Spleen (tissue), 11 donors: Measurements from ENCODE around the gene DCDC1. TPM values are rescaled to one million over a fixed set of nuclear protein-coding genes. Genes with fewer than 3 reads are reported as not detected.
A peak's percentile ranks its signal among the peaks of the same experiment; 100 is the strongest.

Experiments
- DNase-seq: peaks from one replicate; pipeline ENCODE4 v3.0.0-alpha.2; 2020
- H3K27ac ChIP-seq, 8 donors: fragments of 200-600 bp; sonication (generic) in 7 of 8; 1 replicate in 4 of 8; 2 replicates in 4 of 8; pipeline versions ENCODE4 v1.5.0 to v1.8.0; 2016 to 2021; ENCODE audit warnings: inconsistent platforms in 4 of 8, mild to moderate bottlenecking in 4 of 8, moderate library complexity in 1 of 8
- H3K27me3 ChIP-seq, 7 donors: fragments of 200-600 bp; sonication (generic) in 6 of 7; replicated peaks in 1 of 7; 1 replicate in 4 of 7; 2 replicates in 3 of 7; pipeline versions ENCODE4 v1.5.0 to v1.8.0; 2016 to 2021; ENCODE audit warnings: inconsistent platforms in 3 of 7, mild to moderate bottlenecking in 1 of 7
- H3K36me3 ChIP-seq, 6 donors: fragments of 200-600 bp; sonication (generic) in 5 of 6; 1 replicate in 4 of 6; 2 replicates in 2 of 6; pipeline versions ENCODE4 v1.5.0 to v1.8.0; 2016 to 2021; ENCODE audit warnings: inconsistent platforms in 2 of 6
- H3K4me1 ChIP-seq, 6 donors: fragments of 200-600 bp; sonication (generic) in 5 of 6; 1 replicate in 3 of 6; 2 replicates in 3 of 6; pipeline versions ENCODE4 v1.5.0 to v1.8.0; 2016 to 2021; ENCODE audit warnings: inconsistent platforms in 3 of 6
- H3K4me3 ChIP-seq, 8 donors: fragments of 200-600 bp; sonication (generic) in 7 of 8; 1 replicate in 4 of 8; 2 replicates in 4 of 8; pipeline versions ENCODE4 v1.5.0 to v1.8.0; 2016 to 2021; ENCODE audit warnings: inconsistent platforms in 4 of 8, mild to moderate bottlenecking in 4 of 8, moderate library complexity in 2 of 8
- H3K9me3 ChIP-seq, 8 donors: fragments of 200-600 bp; sonication (generic) in 7 of 8; 1 replicate in 4 of 8; 2 replicates in 4 of 8; pipeline versions ENCODE4 v1.5.0 to v1.8.0; 2016 to 2021; ENCODE audit warnings: inconsistent platforms in 4 of 8
- CTCF ChIP-seq, 11 experiments: fragments of 200-600 bp in 7 of 11; fragments of 450-650 bp in 4 of 11; sonication (generic) in 4 of 11; IDR thresholded peaks in 8 of 11; conservative IDR thresholded peaks in 3 of 11; 1 replicate in 7 of 11; 2 replicates in 4 of 11; pipeline versions ENCODE4 v1.4.0 to v1.8.0; 2016 to 2021; ENCODE audit warnings: antibody characterized with exemption in 11 of 11, inconsistent platforms in 4 of 11, mild to moderate bottlenecking in 1 of 11
- POLR2A ChIP-seq, 3 donors: fragments of 450-650 bp; IDR thresholded peaks; one replicate each; pipeline ENCODE4 v1.5.1; 2017; ENCODE audit warnings: antibody characterized with exemption in 3 of 3, mild to moderate bottlenecking in 1 of 3
- POLR2AphosphoS5 ChIP-seq, 3 donors: sonication (generic); formaldehyde crosslinking; IDR thresholded peaks; one replicate each; pipeline ENCODE4 v1.5.1; 2017; ENCODE audit warnings: antibody characterized with exemption in 3 of 3
- WGBS, 5 donors: extraction: QIAGEN DNeasy Blood & Tissue Kit in 3 of 5; methylation state at CpG; one replicate each; pipeline versions ENCODE4 v1.1.5 to v1.1.7; 2013 to 2018; 5-methylcytosine and 5-hydroxymethylcytosine counted together
- intact Hi-C: fragments of 100-400 bp; cut with DNase I; formaldehyde crosslinking; loops from one replicate; pipeline ENCODE4 v1.15.0; 2023; ENCODE audit warnings: low total_unique reads
- polyA plus RNA-seq, 3 donors: library from polyadenylated mRNA; stranded (reverse); fragments of 200-250 nt; gene quantifications; one replicate each; pipeline ENCODE4 v1.2.1, GENCODE V29; 2013
- total RNA-seq, 7 donors: library from RNA; depleted of rRNA in 3 of 7; stranded (reverse); fragments of >200 nt in 3 of 7; fragmentation: NEBNext Ultra II Directional in 4 of 7; extraction: Animal tissue kit (Norgen Biotek cat#: 25700) in 4 of 7; gene quantifications; one replicate each; pipeline versions ENCODE4 v1.1.0 to v1.2.1, GENCODE V29; 2016 to 2021
- donor health status: healthy with polysubstance abuse.
- donor health status: DM: no; HTN: no; CAD: no; lungs with moderate emphysema.
- donor health status: DM: no; HTN: no; CAD: no.
- donor health status: Bipolar disorder and iron deficiency.
- donor health status: healthy.
- donor health status: DM: no; HTN: no; CAD: no.
- donor health status: DM: yes; HTN: yes; CAD: no.

DCDC1 gene
- total and polyA plus RNA-seq, 10 donors: 0.03 to 0.88 (median 0.25) TPM; not detected in 6

- H3K4me1 ChIP-seq: no peaks in the 10 kb centered on the region
- intact Hi-C loops: no loop called here
- 85 to 92% (median 90%) methylated on average over 3 of the region's 3 CpGs for WGBS, 5 donors
- no peak for TF ChIP-seq POLR2AphosphoS5 (IDR thresholded peaks at IDR 0.05)
- TF ChIP-seq CTCF (IDR thresholded peaks at IDR 0.05 in 8 of 11, conservative IDR thresholded peaks at IDR 0.05 in 3 of 11): no peak
- no peak for TF ChIP-seq POLR2A (IDR thresholded peaks at IDR 0.05)
- no peaks in the 10 kb centered on the region for H3K9me3 ChIP-seq
- no peaks in the 10 kb centered on the region for H3K36me3 ChIP-seq
- peaks cover 0 to 4% (median 0%) of the 10 kb centered on the region in 7 donors for H3K27me3 ChIP-seq
- DNase-seq: no peak
- no peak overlapping the region for H3K4me3 ChIP-seq
- H3K27ac ChIP-seq: no peak overlapping the region
Observed at GRCh38 chr11:30926130-30926529, 443.4 kb downstream of the DCDC1 start.

GRCh38 chr11:30921811-30922210, 447.7 kb downstream of the DCDC1 start:
- intact Hi-C loops: no loop called here
- DNase-seq: no peak
- Histone ChIP-seq H3K4me1 (no peaks in the 10 kb centered on the region), H3K9me3 (no peaks in the 10 kb centered on the region), H3K4me3 (no peak overlapping the region), H3K27ac (no peak overlapping the region), H3K27me3 (peaks cover 0 to 4% (median 0%) of the 10 kb centered on the region in 7 donors), H3K36me3 (no peaks in the 10 kb centered on the region)
- 14 to 41% (median 30%) methylated on average over 3 of the region's 3 CpGs for WGBS, 5 donors
- TF ChIP-seq POLR2A (IDR thresholded peaks at IDR 0.05): no peak
- TF ChIP-seq POLR2AphosphoS5 (IDR thresholded peaks at IDR 0.05): no peak
- no peak for TF ChIP-seq CTCF (IDR thresholded peaks at IDR 0.05 in 8 of 11, conservative IDR thresholded peaks at IDR 0.05 in 3 of 11)

GRCh38 chr11:30919389-30920152, 450.0 kb downstream of the DCDC1 start:
- no peaks in the 10 kb centered on the region for H3K36me3 ChIP-seq
- WGBS, 5 donors: 32 to 43% (median 37%) methylated on average over 8 of the region's 8 CpGs
- no peaks in the 10 kb centered on the region for H3K4me1 ChIP-seq
- no peak for DNase-seq
- no peak overlapping the region for H3K4me3 ChIP-seq
- peaks cover 0 to 4% (median 0%) of the 10 kb centered on the region in 7 donors for H3K27me3 ChIP-seq
- intact Hi-C loops: loop anchor here (5.0 kb wide), 1 partner anchor 572 kb away; no protein-coding TSS in a partner anchor
- peak overlapping the region in 1 of 8 donors; percentile 20 for H3K27ac ChIP-seq
- no peaks in the 10 kb centered on the region for H3K9me3 ChIP-seq
- TF ChIP-seq CTCF (IDR thresholded peaks at IDR 0.05 in 8 of 11, conservative IDR thresholded peaks at IDR 0.05 in 3 of 11) (no peak), POLR2A (IDR thresholded peaks at IDR 0.05) (no peak), POLR2AphosphoS5 (IDR thresholded peaks at IDR 0.05) (no peak)

- no peaks in the 10 kb centered on the region for H3K9me3 ChIP-seq
- intact Hi-C loops: loop anchor here (5.0 kb wide), 1 partner anchor 571 kb away; no protein-coding TSS in a partner anchor
- no peaks in the 10 kb centered on the region for H3K27me3 ChIP-seq
- H3K36me3 ChIP-seq: no peaks in the 10 kb centered on the region
- H3K27ac ChIP-seq: no peak overlapping the region
- H3K4me1 ChIP-seq: no peaks in the 10 kb centered on the region
- peak; percentile 16 to 71 (median 53) for TF ChIP-seq CTCF (IDR thresholded peaks at IDR 0.05 in 8 of 11, conservative IDR thresholded peaks at IDR 0.05 in 3 of 11)
- no peak for TF ChIP-seq POLR2A (IDR thresholded peaks at IDR 0.05)
- TF ChIP-seq POLR2AphosphoS5 (IDR thresholded peaks at IDR 0.05): no peak
- no peak overlapping the region for H3K4me3 ChIP-seq
- 15 to 20% (median 18%) methylated on average over 6 of the region's 6 CpGs for WGBS, 5 donors
- no peak for DNase-seq
Observed at GRCh38 chr11:30917859-30918478, 451.6 kb downstream of the DCDC1 start.
